Esophagus muscularis mucosa (tissue), 4 donors: ENCODE data around the gene ACP4.

Experiments used
- EP300 ChIP-seq: sonication (generic); formaldehyde crosslinking; IDR thresholded peaks from one replicate; pipeline ENCODE4 v1.6.1; 2017; ENCODE audit warnings: antibody characterized with exemption
- POLR2A ChIP-seq: fragments of 450-650 bp; IDR thresholded peaks from one replicate; pipeline ENCODE4 v1.6.1; 2017; ENCODE audit warnings: antibody characterized with exemption, moderate library complexity, mild to moderate bottlenecking, low read depth
- POLR2AphosphoS5 ChIP-seq, 2 donors: sonication (generic); formaldehyde crosslinking; IDR thresholded peaks; one replicate each; pipeline ENCODE4 v1.6.1; 2017; ENCODE audit warnings: antibody characterized with exemption in 2 of 2
- TF ChIP-seq, protein P1 (sequence below), 3 experiments: fragments of 200-600 bp in 2 of 3; fragments of 450-650 bp in 1 of 3; sonication (generic) in 2 of 3; IDR thresholded peaks; one replicate each; pipeline ENCODE4 v1.5.1; 2017 to 2019; ENCODE audit warnings: antibody characterized with exemption in 3 of 3, mild to moderate bottlenecking in 2 of 3, moderate library complexity in 1 of 3

DNA sequence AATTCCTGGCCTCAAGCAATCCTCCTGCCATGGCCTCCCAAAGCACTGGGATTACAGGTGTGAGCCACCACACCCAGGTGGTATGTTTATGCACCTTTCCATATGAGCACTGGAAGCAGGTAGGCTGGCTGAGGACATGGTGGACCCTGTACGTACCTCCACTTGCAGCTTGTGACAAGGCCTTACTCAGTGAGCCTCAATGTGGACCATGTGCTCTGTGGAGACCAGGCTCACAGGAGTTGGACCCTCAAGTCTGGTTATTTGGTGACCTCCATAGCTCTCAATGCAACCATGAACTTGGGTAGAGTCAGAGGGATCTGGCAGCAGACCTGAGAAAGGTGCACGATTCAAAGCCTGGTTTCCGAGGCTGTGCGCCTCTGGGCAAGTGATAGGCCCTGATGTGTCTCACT, 5.5 kb downstream of the ACP4 start:
- TF ChIP-seq, protein P1, sequence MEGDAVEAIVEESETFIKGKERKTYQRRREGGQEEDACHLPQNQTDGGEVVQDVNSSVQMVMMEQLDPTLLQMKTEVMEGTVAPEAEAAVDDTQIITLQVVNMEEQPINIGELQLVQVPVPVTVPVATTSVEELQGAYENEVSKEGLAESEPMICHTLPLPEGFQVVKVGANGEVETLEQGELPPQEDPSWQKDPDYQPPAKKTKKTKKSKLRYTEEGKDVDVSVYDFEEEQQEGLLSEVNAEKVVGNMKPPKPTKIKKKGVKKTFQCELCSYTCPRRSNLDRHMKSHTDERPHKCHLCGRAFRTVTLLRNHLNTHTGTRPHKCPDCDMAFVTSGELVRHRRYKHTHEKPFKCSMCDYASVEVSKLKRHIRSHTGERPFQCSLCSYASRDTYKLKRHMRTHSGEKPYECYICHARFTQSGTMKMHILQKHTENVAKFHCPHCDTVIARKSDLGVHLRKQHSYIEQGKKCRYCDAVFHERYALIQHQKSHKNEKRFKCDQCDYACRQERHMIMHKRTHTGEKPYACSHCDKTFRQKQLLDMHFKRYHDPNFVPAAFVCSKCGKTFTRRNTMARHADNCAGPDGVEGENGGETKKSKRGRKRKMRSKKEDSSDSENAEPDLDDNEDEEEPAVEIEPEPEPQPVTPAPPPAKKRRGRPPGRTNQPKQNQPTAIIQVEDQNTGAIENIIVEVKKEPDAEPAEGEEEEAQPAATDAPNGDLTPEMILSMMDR (IDR thresholded peaks at IDR 0.05) = no peak
- TF ChIP-seq EP300 (no peak), POLR2A (no peak), POLR2AphosphoS5 (IDR thresholded peaks at IDR 0.05) (no peak)
